ENCODE data around the gene SIRT2. TPM values are rescaled to one million over a fixed set of nuclear protein-coding genes. Genes with fewer than 3 reads are reported as not detected.

Gene SIRT2
- total RNA-seq, 1 experiment from 2014 or later = 51.7 TPM

GRCh38 chr19:38837656-38838121 lies 61.7 kb downstream of the SIRT2 start:
- CTCF ChIA-PET = no interaction called here
- BruUV-seq (replicated peaks) = no TSS peak
- TF ChIP-seq CTCF (IDR thresholded peaks at IDR 0.05; ENCODE audit: unreplicated experiment) = no peak
- H3K4me1 Mint-ChIP-seq (ENCODE audit: low read depth, unreplicated experiment) = peaks cover 33% of the 10 kb centered on the region
- H3K9me3 Mint-ChIP-seq (ENCODE audit: low read depth, unreplicated experiment) = no peaks in the 10 kb centered on the region
- H3K27ac Mint-ChIP-seq (ENCODE audit: unreplicated experiment) = peak overlapping the region; percentile 62
- H3K27me3 Mint-ChIP-seq (ENCODE audit: unreplicated experiment) = no peaks in the 10 kb centered on the region
- intact Hi-C loops (cut with micrococcal nuclease; ENCODE audit: unreplicated experiment) = no loop called here
- H3K36me3 Mint-ChIP-seq (ENCODE audit: insufficient read depth, unreplicated experiment) = peaks cover 98% of the 10 kb centered on the region
- DNase-seq = no peak
- no peak overlapping the region for H3K4me3 Mint-ChIP-seq (ENCODE audit: low read depth, unreplicated experiment)

DNA sequence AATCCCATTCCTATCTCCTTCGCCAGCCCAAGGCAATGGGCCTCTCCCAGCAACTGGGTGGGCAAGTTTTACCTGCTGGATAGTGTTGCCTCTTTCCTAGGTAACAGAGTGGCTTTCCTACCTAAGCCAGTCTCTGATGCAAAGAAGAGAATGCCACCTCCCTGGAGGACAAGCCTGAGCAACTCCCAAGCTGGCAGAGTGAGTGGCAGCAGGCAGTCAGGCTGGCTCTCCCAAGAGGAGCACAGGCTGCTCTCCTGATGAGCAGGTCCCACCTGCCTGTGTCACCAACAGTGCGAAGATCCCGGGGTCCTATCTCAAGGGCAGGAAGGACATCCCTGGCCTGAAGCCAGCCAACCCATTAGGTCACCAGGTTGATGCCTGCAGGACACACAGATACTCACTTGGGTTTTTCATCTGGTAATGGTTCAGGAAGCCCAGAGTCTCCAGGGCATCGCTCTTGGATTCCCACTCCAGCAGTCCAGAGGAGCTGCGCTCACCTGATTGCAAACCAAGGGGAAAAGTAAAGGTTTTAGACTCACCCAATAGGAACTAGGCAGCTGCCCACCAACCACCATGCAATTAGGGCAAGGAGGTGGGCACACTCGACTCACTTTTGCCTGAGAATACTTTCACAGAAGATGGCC lies 62.3 kb downstream of the SIRT2 start:
- Mint-ChIP-seq H3K4me3 (ENCODE audit: low read depth, unreplicated experiment) (no peak overlapping the region), H3K27me3 (ENCODE audit: unreplicated experiment) (no peaks in the 10 kb centered on the region), H3K36me3 (ENCODE audit: insufficient read depth, unreplicated experiment) (peaks cover 98% of the 10 kb centered on the region), H3K27ac (ENCODE audit: unreplicated experiment) (peak overlapping the region; percentile 62), H3K9me3 (ENCODE audit: low read depth, unreplicated experiment) (no peaks in the 10 kb centered on the region), H3K4me1 (ENCODE audit: low read depth, unreplicated experiment) (peaks cover 32% of the 10 kb centered on the region)
- no peak for DNase-seq
- no TSS peak for BruUV-seq (replicated peaks)
- CTCF ChIA-PET = no interaction called here
- intact Hi-C loops (cut with micrococcal nuclease; ENCODE audit: unreplicated experiment) = no loop called here
- no peak for TF ChIP-seq CTCF (IDR thresholded peaks at IDR 0.05; ENCODE audit: unreplicated experiment)

DNA sequence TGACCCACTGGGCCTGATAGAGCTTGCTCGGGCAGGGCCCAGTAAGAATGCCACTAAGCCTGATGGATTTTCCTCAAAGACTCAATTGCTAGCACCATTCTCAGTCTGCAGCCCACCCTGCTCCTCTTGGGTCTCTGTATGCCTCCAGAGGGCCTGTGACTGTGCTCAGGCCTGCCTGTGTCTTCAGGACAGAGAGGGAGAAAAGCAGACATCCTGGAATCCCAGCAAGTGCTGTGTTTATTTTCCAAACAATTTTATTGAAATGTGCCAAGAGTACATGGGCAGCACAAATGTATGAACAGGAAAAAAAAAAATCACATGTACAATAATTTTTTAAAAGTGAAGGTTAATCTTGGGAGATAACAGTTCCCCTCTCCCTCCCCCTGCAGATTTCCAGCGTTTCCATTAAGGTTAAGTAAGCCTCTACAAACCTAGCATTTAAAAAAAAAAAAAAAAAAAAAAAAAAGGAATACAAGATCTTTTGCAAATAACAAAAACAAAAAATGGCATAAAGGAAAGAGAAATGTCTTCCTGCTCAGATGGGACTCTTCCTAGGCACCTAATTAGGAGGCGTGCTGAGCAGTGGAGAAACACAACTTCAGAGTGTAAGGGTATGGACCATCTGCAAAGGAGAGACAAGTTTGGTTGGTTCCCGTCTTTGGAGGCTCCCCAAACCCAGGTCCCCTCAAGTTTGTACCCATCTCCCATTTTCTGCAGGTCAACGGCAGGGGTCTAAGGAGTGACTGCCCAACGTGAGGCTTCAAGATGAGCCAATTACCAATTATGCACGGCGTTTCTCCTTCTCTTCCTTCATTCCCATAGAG lies 63.0 kb downstream of the SIRT2 start:
- BruUV-seq (replicated peaks) = no TSS peak
- no peak overlapping the region for H3K4me3 Mint-ChIP-seq (ENCODE audit: low read depth, unreplicated experiment)
- no peaks in the 10 kb centered on the region for H3K9me3 Mint-ChIP-seq (ENCODE audit: low read depth, unreplicated experiment)
- CTCF ChIA-PET = interaction anchor here (0.6 kb wide), 1 partner anchor 78 kb away, joined by 5 read pairs; no protein-coding TSS in a partner anchor
- intact Hi-C loops (cut with micrococcal nuclease; ENCODE audit: unreplicated experiment) = no loop called here
- peaks cover 98% of the 10 kb centered on the region for H3K36me3 Mint-ChIP-seq (ENCODE audit: insufficient read depth, unreplicated experiment)
- H3K4me1 Mint-ChIP-seq (ENCODE audit: low read depth, unreplicated experiment) = peaks cover 36% of the 10 kb centered on the region
- H3K27me3 Mint-ChIP-seq (ENCODE audit: unreplicated experiment) = no peaks in the 10 kb centered on the region
- no peak for TF ChIP-seq CTCF (IDR thresholded peaks at IDR 0.05; ENCODE audit: unreplicated experiment)
- H3K27ac Mint-ChIP-seq (ENCODE audit: unreplicated experiment) = peak overlapping the region; percentile 62
- no peak for DNase-seq

DNA sequence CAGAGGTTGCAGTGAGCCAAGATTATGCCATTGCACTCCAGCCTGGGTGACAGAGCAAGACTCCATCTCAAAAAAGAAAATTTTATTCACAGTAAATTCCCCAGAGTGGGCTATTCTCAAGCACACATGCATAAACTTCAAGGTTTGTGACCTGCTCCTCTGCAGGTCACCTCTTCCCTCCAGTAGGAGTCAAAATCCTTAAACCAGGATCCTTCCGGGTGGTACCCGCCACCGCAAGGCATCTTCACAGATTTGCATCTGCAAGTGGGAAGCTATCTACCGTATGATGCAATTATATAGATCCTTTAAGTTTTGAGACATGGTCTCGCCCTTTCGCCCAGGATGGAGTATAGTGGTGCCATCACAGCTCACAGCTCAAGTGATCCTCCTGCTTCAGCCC lies 64.8 kb downstream of the SIRT2 start:
- Mint-ChIP-seq H3K4me1 (ENCODE audit: low read depth, unreplicated experiment) (peaks cover 39% of the 10 kb centered on the region), H3K27ac (ENCODE audit: unreplicated experiment) (no peak overlapping the region)
- intact Hi-C loops (cut with micrococcal nuclease; ENCODE audit: unreplicated experiment) = loop anchor here (5.0 kb wide), 3 partner anchors 72 to 177 kb away; no protein-coding TSS in a partner anchor

More for the DNA sequence above, 64.8 kb downstream of the SIRT2 start:
- Mint-ChIP-seq H3K4me3 (ENCODE audit: low read depth, unreplicated experiment) (no peak overlapping the region), H3K36me3 (ENCODE audit: insufficient read depth, unreplicated experiment) (peaks cover 98% of the 10 kb centered on the region), H3K9me3 (ENCODE audit: low read depth, unreplicated experiment) (no peaks in the 10 kb centered on the region), H3K27me3 (ENCODE audit: unreplicated experiment) (no peaks in the 10 kb centered on the region)
- CTCF ChIA-PET = interaction anchor here (0.6 kb wide), 1 partner anchor 10 kb away, joined by 3 read pairs; no protein-coding TSS in a partner anchor
- TF ChIP-seq CTCF (IDR thresholded peaks at IDR 0.05; ENCODE audit: unreplicated experiment) = no peak
- DNase-seq = no peak
- BruUV-seq (replicated peaks) = no TSS peak
